Stomach (tissue), 9 donors: ENCODE data around the gene IL6ST. TPM values are rescaled to one million over a fixed set of nuclear protein-coding genes. Genes with fewer than 3 reads are reported as not detected.

Experiments
- DNase-seq, 2 donors: peaks; one replicate each; pipeline versions ENCODE4 v3.0.0 to v3.0.0-alpha.2; 2013 to 2019
- H3K27ac ChIP-seq, 5 donors: fragments of 200-600 bp in 4 of 5; sonication (generic) in 4 of 5; one replicate each; pipeline ENCODE4 v1.5.1; 2013 to 2019; ENCODE audit warnings: mild to moderate bottlenecking in 1 of 5, moderate library complexity in 1 of 5
- H3K27me3 ChIP-seq, 3 donors: fragments of 200-600 bp; sonication (generic); one replicate each; pipeline ENCODE4 v1.5.1; 2017 to 2019; ENCODE audit warnings: mixed run types in 1 of 3
- H3K36me3 ChIP-seq, 4 donors: fragments of 200-600 bp; sonication (generic); 1 replicate in 3 of 4; 2 replicates in 1 of 4; pipeline ENCODE4 v1.5.1; 2016 to 2019
- H3K4me1 ChIP-seq, 4 donors: fragments of 200-600 bp; sonication (generic); one replicate each; pipeline ENCODE4 v1.5.1; 2016 to 2019
- H3K4me3 ChIP-seq, 4 donors: fragments of 200-600 bp; sonication (generic) in 3 of 4; one replicate each; pipeline ENCODE4 v1.5.1; 2016 to 2019; ENCODE audit warnings: mild to moderate bottlenecking in 1 of 4
- H3K9me3 ChIP-seq, 4 donors: fragments of 200-600 bp; sonication (generic); one replicate each; pipeline ENCODE4 v1.5.1; 2016 to 2019
- EP300 ChIP-seq: sonication (generic); formaldehyde crosslinking; IDR thresholded peaks from one replicate; pipeline ENCODE4 v1.6.1; 2017; ENCODE audit warnings: antibody characterized with exemption
- POLR2A ChIP-seq, 4 donors: fragments of 450-650 bp; IDR thresholded peaks; one replicate each; pipeline ENCODE4 v1.6.1; 2016; ENCODE audit warnings: antibody characterized with exemption in 4 of 4, control low read depth in 2 of 4, mild to moderate bottlenecking in 1 of 4, moderate library complexity in 1 of 4
- POLR2AphosphoS5 ChIP-seq, 3 donors: sonication (generic); formaldehyde crosslinking; IDR thresholded peaks; one replicate each; pipeline ENCODE4 v1.6.1; 2016; ENCODE audit warnings: antibody characterized with exemption in 3 of 3
- WGBS, 5 donors: extraction: QIAGEN DNeasy Blood & Tissue Kit in 3 of 5; methylation state at CpG; one replicate each; pipeline versions ENCODE4 v1.1.5 to v1.1.7; 2013 to 2018; 5-methylcytosine and 5-hydroxymethylcytosine counted together
- intact Hi-C: fragments of 100-400 bp; cut with DNase I; formaldehyde crosslinking; loops from one replicate; pipeline ENCODE4 v1.15.1; 2023; ENCODE audit warnings: low total_unique reads
- polyA plus RNA-seq, 3 donors: library from polyadenylated mRNA; stranded (reverse); fragments of 200-250 nt; gene quantifications; one replicate each; pipeline ENCODE4 v1.2.3, GENCODE V29; 2013
- total RNA-seq, 5 donors: library from RNA; depleted of rRNA; stranded (reverse); fragments of >200 nt; gene quantifications; one replicate each; pipeline versions ENCODE4 v1.1.0 to v1.2.3, GENCODE V29; 2014 to 2016
- TF ChIP-seq, protein P1 (sequence below), 7 experiments: fragments of 450-650 bp in 4 of 7; fragments of 200-600 bp in 3 of 7; sonication (generic) in 3 of 7; IDR thresholded peaks; one replicate each; pipeline ENCODE4 v1.5.1; 2016 to 2019; ENCODE audit warnings: antibody characterized with exemption in 7 of 7, control low read depth in 2 of 7, mild to moderate bottlenecking in 1 of 7
- donor health status: healthy with polysubstance abuse.
- donor health status: Bipolar disorder and iron deficiency.
- donor health status: healthy.

Gene IL6ST
- total and polyA plus RNA-seq, 8 donors = 18.5 to 466 (median 53.6) TPM

GRCh38 chr5:55911784-55912653 is 82.7 kb downstream of the IL6ST start:
- no peak overlapping the region for H3K4me3 ChIP-seq
- DNase-seq = no peak
- H3K4me1 ChIP-seq = no peaks in the 10 kb centered on the region
- H3K9me3 ChIP-seq = no peaks in the 10 kb centered on the region
- no peaks in the 10 kb centered on the region for H3K36me3 ChIP-seq
- WGBS, 5 donors = 80 to 87% (median 81%) methylated on average over 2 of the region's 2 CpGs
- TF ChIP-seq POLR2A (IDR thresholded peaks at IDR 0.05) (no peak), POLR2AphosphoS5 (IDR thresholded peaks at IDR 0.05) (no peak), EP300 (no peak)
- TF ChIP-seq, protein P1, sequence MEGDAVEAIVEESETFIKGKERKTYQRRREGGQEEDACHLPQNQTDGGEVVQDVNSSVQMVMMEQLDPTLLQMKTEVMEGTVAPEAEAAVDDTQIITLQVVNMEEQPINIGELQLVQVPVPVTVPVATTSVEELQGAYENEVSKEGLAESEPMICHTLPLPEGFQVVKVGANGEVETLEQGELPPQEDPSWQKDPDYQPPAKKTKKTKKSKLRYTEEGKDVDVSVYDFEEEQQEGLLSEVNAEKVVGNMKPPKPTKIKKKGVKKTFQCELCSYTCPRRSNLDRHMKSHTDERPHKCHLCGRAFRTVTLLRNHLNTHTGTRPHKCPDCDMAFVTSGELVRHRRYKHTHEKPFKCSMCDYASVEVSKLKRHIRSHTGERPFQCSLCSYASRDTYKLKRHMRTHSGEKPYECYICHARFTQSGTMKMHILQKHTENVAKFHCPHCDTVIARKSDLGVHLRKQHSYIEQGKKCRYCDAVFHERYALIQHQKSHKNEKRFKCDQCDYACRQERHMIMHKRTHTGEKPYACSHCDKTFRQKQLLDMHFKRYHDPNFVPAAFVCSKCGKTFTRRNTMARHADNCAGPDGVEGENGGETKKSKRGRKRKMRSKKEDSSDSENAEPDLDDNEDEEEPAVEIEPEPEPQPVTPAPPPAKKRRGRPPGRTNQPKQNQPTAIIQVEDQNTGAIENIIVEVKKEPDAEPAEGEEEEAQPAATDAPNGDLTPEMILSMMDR (IDR thresholded peaks at IDR 0.05) = no peak
- H3K27ac ChIP-seq = no peak overlapping the region
- intact Hi-C loops = no loop called here
- H3K27me3 ChIP-seq = no peaks in the 10 kb centered on the region

GRCh38 chr5:55908804-55909203 is 86.0 kb downstream of the IL6ST start:
- no peaks in the 10 kb centered on the region for H3K36me3 ChIP-seq
- intact Hi-C loops = no loop called here
- no peak for DNase-seq
- TF ChIP-seq EP300 = no peak
- TF ChIP-seq, protein P1 (IDR thresholded peaks at IDR 0.05) = no peak
- TF ChIP-seq POLR2A (IDR thresholded peaks at IDR 0.05) = no peak
- no peak for TF ChIP-seq POLR2AphosphoS5 (IDR thresholded peaks at IDR 0.05)
- no peak overlapping the region for H3K27ac ChIP-seq
- H3K4me1 ChIP-seq = no peaks in the 10 kb centered on the region
- H3K9me3 ChIP-seq = no peaks in the 10 kb centered on the region
- H3K4me3 ChIP-seq = no peak overlapping the region
- no peaks in the 10 kb centered on the region for H3K27me3 ChIP-seq
- 54 to 93% (median 86%) methylated on average over 1 of the region's 1 CpG for WGBS, 5 donors

DNA sequence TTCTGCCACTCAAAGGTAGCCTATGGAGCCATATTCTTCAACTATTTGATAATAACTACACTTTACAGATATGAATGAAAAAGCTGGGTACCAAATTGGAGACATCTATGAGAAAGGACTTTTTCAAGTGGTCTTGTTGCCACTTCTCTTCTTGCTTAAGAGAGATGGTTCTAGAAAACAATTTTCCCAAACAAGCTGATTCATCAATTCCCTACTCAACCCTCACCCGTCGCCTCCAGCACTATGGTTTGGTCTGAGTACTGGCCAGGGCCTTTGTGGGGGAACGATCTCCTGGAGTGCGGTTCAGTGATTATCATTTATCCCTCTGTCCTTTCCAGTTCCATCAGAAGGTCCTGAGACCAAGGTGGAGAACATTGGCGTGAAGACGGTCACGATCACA is 86.8 kb downstream of the IL6ST start:
- Histone ChIP-seq H3K27me3 (no peaks in the 10 kb centered on the region), H3K27ac (no peak overlapping the region), H3K4me3 (no peak overlapping the region), H3K9me3 (no peaks in the 10 kb centered on the region), H3K36me3 (no peaks in the 10 kb centered on the region), H3K4me1 (no peaks in the 10 kb centered on the region)
- WGBS, 5 donors = 94 to 98% (median 97%) methylated on average over 7 of the region's 7 CpGs
- TF ChIP-seq POLR2A (IDR thresholded peaks at IDR 0.05) = no peak
- TF ChIP-seq, protein P1 (IDR thresholded peaks at IDR 0.05) = no peak
- no peak for TF ChIP-seq POLR2AphosphoS5 (IDR thresholded peaks at IDR 0.05)
- no peak for DNase-seq
- intact Hi-C loops = no loop called here

GRCh38 chr5:55905251-55905650 is 89.5 kb downstream of the IL6ST start:
- no peaks in the 10 kb centered on the region for H3K4me1 ChIP-seq
- H3K4me3 ChIP-seq = no peak overlapping the region
- H3K9me3 ChIP-seq = no peaks in the 10 kb centered on the region
- no peak overlapping the region for H3K27ac ChIP-seq
- H3K36me3 ChIP-seq = no peaks in the 10 kb centered on the region
- 53 to 81% (median 75%) methylated on average over 4 of the region's 4 CpGs for WGBS, 5 donors
- TF ChIP-seq EP300 = no peak
- no peak for TF ChIP-seq POLR2A (IDR thresholded peaks at IDR 0.05)
- TF ChIP-seq, protein P1 (IDR thresholded peaks at IDR 0.05) = no peak
- no peak for TF ChIP-seq POLR2AphosphoS5 (IDR thresholded peaks at IDR 0.05)
- H3K27me3 ChIP-seq = no peaks in the 10 kb centered on the region
- no peak for DNase-seq
- intact Hi-C loops = no loop called here
